ENCODE measurements around the gene SDSL. TPM values are rescaled to one million over a fixed set of nuclear protein-coding genes. Genes with fewer than 3 reads are reported as not detected.

Gene SDSL
- total RNA-seq, 1 experiment from 2014 or later: 0.52 TPM

GRCh38 chr12:113407931-113408600 lies 14.1 kb upstream of the SDSL start:
- CTCF ChIA-PET: interaction anchor here (5.4 kb wide), 1 partner anchor 17 kb away, joined by 41 read pairs; no protein-coding TSS in a partner anchor
- Mint-ChIP-seq H3K36me3 (no peaks in the 10 kb centered on the region), H3K27me3 (ENCODE audit: low read depth) (no peaks in the 10 kb centered on the region), H3K27ac (no peak overlapping the region), H3K4me3 (no peak overlapping the region), H3K4me1 (peaks cover 22% of the 10 kb centered on the region), H3K9me3 (no peaks in the 10 kb centered on the region)
- TF ChIP-seq GTF2I (CRISPR knock-in tag; conservative IDR thresholded peaks at IDR 0.05) (no peak), MXD4 (CRISPR knock-in tag; IDR thresholded peaks at IDR 0.05; ENCODE audit: borderline replicate concordance) (no peak), ZNF396 (CRISPR knock-in tag; IDR thresholded peaks at IDR 0.05; ENCODE audit: borderline replicate concordance) (no peak), ZNF671 (CRISPR knock-in tag; IDR thresholded peaks at IDR 0.05) (no peak), NR2C2 (CRISPR knock-in tag; IDR thresholded peaks at IDR 0.05) (no peak)
- TF ChIP-seq, protein P1, sequence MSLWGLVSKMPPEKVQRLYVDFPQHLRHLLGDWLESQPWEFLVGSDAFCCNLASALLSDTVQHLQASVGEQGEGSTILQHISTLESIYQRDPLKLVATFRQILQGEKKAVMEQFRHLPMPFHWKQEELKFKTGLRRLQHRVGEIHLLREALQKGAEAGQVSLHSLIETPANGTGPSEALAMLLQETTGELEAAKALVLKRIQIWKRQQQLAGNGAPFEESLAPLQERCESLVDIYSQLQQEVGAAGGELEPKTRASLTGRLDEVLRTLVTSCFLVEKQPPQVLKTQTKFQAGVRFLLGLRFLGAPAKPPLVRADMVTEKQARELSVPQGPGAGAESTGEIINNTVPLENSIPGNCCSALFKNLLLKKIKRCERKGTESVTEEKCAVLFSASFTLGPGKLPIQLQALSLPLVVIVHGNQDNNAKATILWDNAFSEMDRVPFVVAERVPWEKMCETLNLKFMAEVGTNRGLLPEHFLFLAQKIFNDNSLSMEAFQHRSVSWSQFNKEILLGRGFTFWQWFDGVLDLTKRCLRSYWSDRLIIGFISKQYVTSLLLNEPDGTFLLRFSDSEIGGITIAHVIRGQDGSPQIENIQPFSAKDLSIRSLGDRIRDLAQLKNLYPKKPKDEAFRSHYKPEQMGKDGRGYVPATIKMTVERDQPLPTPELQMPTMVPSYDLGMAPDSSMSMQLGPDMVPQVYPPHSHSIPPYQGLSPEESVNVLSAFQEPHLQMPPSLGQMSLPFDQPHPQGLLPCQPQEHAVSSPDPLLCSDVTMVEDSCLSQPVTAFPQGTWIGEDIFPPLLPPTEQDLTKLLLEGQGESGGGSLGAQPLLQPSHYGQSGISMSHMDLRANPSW (CRISPR knock-in tag; conservative IDR thresholded peaks at IDR 0.05; ENCODE audit: low read depth): no peak
- ATAC-seq (no peak), DNase-seq (ENCODE audit: low spot score) (no peak)
- POLR2A ChIA-PET: no interaction called here

DNA sequence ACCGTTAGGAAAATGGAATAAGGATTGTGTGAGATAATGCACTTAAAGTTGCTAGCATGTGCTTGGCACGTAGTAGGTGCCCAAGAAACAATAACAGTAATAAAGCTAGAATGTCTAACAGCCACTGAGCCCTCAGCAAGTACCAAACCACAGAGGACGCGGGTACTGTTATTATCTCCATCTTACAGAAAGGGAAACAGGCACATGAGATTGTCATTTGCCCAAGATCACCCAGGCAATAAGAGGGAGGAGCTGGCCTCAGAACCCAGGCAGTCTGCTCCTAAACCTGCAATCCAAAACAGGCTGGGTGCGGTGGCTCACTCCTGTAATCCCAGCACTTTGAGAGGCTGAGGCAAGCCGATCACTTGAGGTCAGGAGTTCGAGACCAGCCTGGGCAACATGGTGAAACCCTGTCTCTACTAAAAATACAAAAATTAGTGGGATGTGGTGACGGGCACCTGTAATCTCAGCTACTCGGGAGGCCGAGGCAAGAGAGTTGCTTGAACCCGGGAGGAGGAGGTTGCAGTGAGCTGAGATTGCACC lies 13.4 kb upstream of the SDSL start:
- Mint-ChIP-seq H3K27me3 (ENCODE audit: low read depth) (no peaks in the 10 kb centered on the region), H3K36me3 (no peaks in the 10 kb centered on the region), H3K4me3 (no peak overlapping the region), H3K27ac (no peak overlapping the region), H3K4me1 (peaks cover 21% of the 10 kb centered on the region), H3K9me3 (no peaks in the 10 kb centered on the region)
- TF ChIP-seq E2F4 (CRISPR knock-in tag; IDR thresholded peaks at IDR 0.05; ENCODE audit: borderline replicate concordance, low read depth): no peak
- no peak for TF ChIP-seq SMAD3 (CRISPR knock-in tag; IDR thresholded peaks at IDR 0.05; ENCODE audit: borderline replicate concordance)
- ChIA-PET POLR2A (no interaction called here), CTCF (interaction anchor here (3.2 kb wide), 1 partner anchor 17 kb away, joined by 19 read pairs; no protein-coding TSS in a partner anchor)
- no peak for DNase-seq (ENCODE audit: low spot score)
- no peak for ATAC-seq

- no peak overlapping the region for H3K4me3 Mint-ChIP-seq
These were observed 12.6 kb upstream of the SDSL start for GRCh38 chr12:113409462-113410124.

More at GRCh38 chr12:113409462-113410124, 12.6 kb upstream of the SDSL start:
- H3K9me3 Mint-ChIP-seq: no peaks in the 10 kb centered on the region
- no peaks in the 10 kb centered on the region for H3K36me3 Mint-ChIP-seq
- CTCF ChIA-PET: interaction anchor here (3.2 kb wide), 1 partner anchor 16 kb away, joined by 19 read pairs; no protein-coding TSS in a partner anchor
- ATAC-seq: no peak
- DNase-seq (ENCODE audit: low spot score): no peak
- no peak overlapping the region for H3K27ac Mint-ChIP-seq
- peaks cover 14% of the 10 kb centered on the region for H3K4me1 Mint-ChIP-seq
- TF ChIP-seq, protein P2, sequence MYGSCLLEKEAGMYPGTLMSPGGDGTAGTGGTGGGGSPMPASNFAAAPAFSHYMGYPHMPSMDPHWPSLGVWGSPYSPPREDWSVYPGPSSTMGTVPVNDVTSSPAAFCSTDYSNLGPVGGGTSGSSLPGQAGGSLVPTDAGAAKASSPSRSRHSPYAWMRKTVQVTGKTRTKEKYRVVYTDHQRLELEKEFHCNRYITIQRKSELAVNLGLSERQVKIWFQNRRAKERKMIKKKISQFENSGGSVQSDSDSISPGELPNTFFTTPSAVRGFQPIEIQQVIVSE (CRISPR knock-in tag; IDR thresholded peaks at IDR 0.05; ENCODE audit: borderline replicate concordance): no peak
- TF ChIP-seq ZBTB43 (CRISPR knock-in tag; IDR thresholded peaks at IDR 0.05): no peak
- TF ChIP-seq, protein P3, sequence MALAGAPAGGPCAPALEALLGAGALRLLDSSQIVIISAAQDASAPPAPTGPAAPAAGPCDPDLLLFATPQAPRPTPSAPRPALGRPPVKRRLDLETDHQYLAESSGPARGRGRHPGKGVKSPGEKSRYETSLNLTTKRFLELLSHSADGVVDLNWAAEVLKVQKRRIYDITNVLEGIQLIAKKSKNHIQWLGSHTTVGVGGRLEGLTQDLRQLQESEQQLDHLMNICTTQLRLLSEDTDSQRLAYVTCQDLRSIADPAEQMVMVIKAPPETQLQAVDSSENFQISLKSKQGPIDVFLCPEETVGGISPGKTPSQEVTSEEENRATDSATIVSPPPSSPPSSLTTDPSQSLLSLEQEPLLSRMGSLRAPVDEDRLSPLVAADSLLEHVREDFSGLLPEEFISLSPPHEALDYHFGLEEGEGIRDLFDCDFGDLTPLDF (CRISPR knock-in tag; IDR thresholded peaks at IDR 0.05): no peak
- no peak for TF ChIP-seq SOX15 (CRISPR knock-in tag; IDR thresholded peaks at IDR 0.05)
- TF ChIP-seq RELA (CRISPR knock-in tag; IDR thresholded peaks at IDR 0.05; ENCODE audit: borderline replicate concordance): no peak
- no peaks in the 10 kb centered on the region for H3K27me3 Mint-ChIP-seq (ENCODE audit: low read depth)
- POLR2A ChIA-PET: no interaction called here
